ENCODE measurements around the gene ZBED5. TPM values are rescaled to one million over a fixed set of nuclear protein-coding genes. Genes with fewer than 3 reads are reported as not detected.
A peak's percentile ranks its signal among the peaks of the same experiment; 100 is the strongest.
"Not testable (repeated sequence)": the region's sequence is repeated elsewhere in the genome, so short reads cannot be mapped to it uniquely, and the experiment has no call there.

ZBED5 gene
- total RNA-seq, 2 experiments from 2014 or later: 69.7 to 72.0 TPM

GRCh38 chr11:10892250-10892649 lies 34.4 kb upstream of the ZBED5 start:
- Mint-ChIP-seq H3K27ac (no peak overlapping the region), H3K9me3 (peaks cover 9% of the 10 kb centered on the region), H3K4me3 (no peak overlapping the region), H3K4me1 (no peaks in the 10 kb centered on the region), H3K36me3 (no peaks in the 10 kb centered on the region), H3K27me3 (peaks cover 4% of the 10 kb centered on the region)
- POLR2A ChIA-PET: no interaction called here
- no peak for ATAC-seq (ENCODE audit: low read depth)
- no peak for DNase-seq

GRCh38 chr11:10891151-10891720 lies 33.4 kb upstream of the ZBED5 start:
- peaks cover 9% of the 10 kb centered on the region for H3K9me3 Mint-ChIP-seq
- no peak for DNase-seq
- POLR2A ChIA-PET: no interaction called here
- H3K36me3 Mint-ChIP-seq: no peaks in the 10 kb centered on the region
- peaks cover 6% of the 10 kb centered on the region for H3K27me3 Mint-ChIP-seq
- no peak for ATAC-seq (ENCODE audit: low read depth)
- no peaks in the 10 kb centered on the region for H3K4me1 Mint-ChIP-seq
- H3K4me3 Mint-ChIP-seq: no peak overlapping the region
- H3K27ac Mint-ChIP-seq: no peak overlapping the region

DNA sequence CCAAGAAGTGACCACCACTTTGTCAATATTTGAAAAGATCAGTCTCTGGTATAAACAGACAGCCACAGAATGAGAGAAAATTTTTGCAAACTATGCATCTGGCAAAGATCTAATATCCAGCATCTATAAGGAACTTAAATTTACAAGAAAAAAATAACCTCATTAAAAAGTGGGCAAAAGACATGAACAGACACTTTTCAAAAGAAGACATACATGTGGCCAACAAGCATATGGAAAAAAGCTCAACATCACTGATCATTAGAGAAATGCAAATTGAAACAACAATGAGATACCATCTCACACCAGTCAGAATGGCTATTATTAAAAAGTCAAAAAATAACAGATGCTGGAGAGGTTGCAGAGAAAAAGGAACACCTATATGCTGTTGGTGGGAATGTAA lies 32.2 kb upstream of the ZBED5 start:
- H3K27me3 Mint-ChIP-seq; H3K27ac Mint-ChIP-seq; H3K4me1 Mint-ChIP-seq; H3K36me3 Mint-ChIP-seq; H3K4me3 Mint-ChIP-seq; POLR2A ChIA-PET; DNase-seq; H3K9me3 Mint-ChIP-seq; ATAC-seq (ENCODE audit: low read depth): not testable (repeated sequence)

- ATAC-seq (ENCODE audit: low read depth): no peak
- POLR2A ChIA-PET: interaction anchor here (1.4 kb wide), 1 partner anchor 78 kb away, joined by 4 read pairs; the partner anchor contains the start of gene EIF4G2
- peaks cover 1% of the 10 kb centered on the region for H3K36me3 Mint-ChIP-seq
Measured at GRCh38 chr11:10887307-10887706, 29.5 kb upstream of the ZBED5 start.

DNA sequence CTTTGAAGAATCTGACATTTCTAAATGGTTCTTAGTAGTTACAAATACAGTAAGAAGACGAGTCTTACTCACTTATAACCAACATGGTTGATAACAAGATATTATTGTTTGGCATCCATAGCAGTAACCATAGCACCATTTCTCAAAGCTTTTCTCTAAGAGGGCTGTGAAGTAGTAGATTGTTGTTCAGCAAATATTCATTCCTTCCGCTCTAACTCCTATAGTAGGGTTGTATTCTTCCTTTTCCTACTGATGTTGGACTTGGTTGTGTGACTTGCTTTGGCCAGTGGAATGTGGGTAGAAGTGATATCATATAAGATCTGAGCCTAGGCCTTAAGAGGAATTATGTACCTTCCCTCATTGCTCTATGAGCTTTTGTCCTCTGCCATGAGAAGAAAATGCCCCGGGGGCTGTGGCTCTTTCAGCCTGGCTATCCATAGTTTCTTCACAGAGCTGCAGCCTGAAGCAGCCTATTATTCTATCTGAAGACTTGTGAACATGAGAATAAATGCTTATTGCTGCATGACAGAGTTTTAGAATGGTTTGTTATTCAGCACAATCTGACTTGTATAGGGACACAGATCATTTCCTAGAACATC lies 28.9 kb upstream of the ZBED5 start:
- H3K27ac Mint-ChIP-seq: no peak overlapping the region
- H3K9me3 Mint-ChIP-seq: peaks cover 9% of the 10 kb centered on the region
- peaks cover 1% of the 10 kb centered on the region for H3K36me3 Mint-ChIP-seq
- DNase-seq (no peak), ATAC-seq (ENCODE audit: low read depth) (no peak)
- H3K27me3 Mint-ChIP-seq: peaks cover 6% of the 10 kb centered on the region
- H3K4me1 Mint-ChIP-seq: no peaks in the 10 kb centered on the region
- no peak overlapping the region for H3K4me3 Mint-ChIP-seq
- POLR2A ChIA-PET: interaction anchor here (1.4 kb wide), 1 partner anchor 78 kb away, joined by 4 read pairs; the partner anchor contains the start of gene EIF4G2

More at GRCh38 chr11:10887307-10887706, 29.5 kb upstream of the ZBED5 start:
- Mint-ChIP-seq H3K27me3 (peaks cover 6% of the 10 kb centered on the region), H3K4me3 (no peak overlapping the region), H3K27ac (no peak overlapping the region), H3K9me3 (peaks cover 9% of the 10 kb centered on the region), H3K4me1 (no peaks in the 10 kb centered on the region)
- DNase-seq: no peak

GRCh38 chr11:10885703-10886363 lies 28.0 kb upstream of the ZBED5 start:
- Mint-ChIP-seq H3K4me3 (no peak overlapping the region), H3K36me3 (peaks cover 5% of the 10 kb centered on the region), H3K27ac (no peak overlapping the region), H3K9me3 (peaks cover 10% of the 10 kb centered on the region), H3K27me3 (peaks cover 6% of the 10 kb centered on the region), H3K4me1 (no peaks in the 10 kb centered on the region)
- DNase-seq (no peak), ATAC-seq (ENCODE audit: low read depth) (no peak)
- POLR2A ChIA-PET: interaction anchor here (1.4 kb wide), 1 partner anchor 77 kb away, joined by 4 read pairs; the partner anchor contains the start of gene EIF4G2

- ATAC-seq (ENCODE audit: low read depth); H3K9me3 Mint-ChIP-seq; H3K27ac Mint-ChIP-seq; DNase-seq; H3K36me3 Mint-ChIP-seq; POLR2A ChIA-PET; H3K4me1 Mint-ChIP-seq; H3K27me3 Mint-ChIP-seq; H3K4me3 Mint-ChIP-seq: not testable (repeated sequence)
Measured at GRCh38 chr11:10884292-10884691, 26.4 kb upstream of the ZBED5 start.

DNA sequence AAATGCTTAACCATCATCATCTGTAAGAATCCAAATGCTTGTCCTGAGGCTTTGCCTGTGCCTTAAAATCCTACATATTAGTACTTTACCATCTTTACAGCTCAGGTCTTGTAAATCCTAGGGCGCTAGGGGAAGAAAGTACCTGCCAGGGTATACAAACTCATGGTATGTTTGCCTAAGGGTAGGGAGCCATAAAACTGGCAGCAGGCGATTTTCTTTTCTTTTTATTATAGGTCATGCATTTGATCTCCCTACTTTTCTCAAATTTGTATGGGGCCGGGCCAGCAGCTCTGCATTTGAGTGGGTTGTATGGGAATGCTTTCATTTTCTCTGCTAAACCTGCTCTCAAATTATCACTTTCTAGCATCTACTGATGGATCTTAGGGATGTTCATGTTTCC lies 24.0 kb upstream of the ZBED5 start:
- ATAC-seq (ENCODE audit: low read depth) (no peak), DNase-seq (no peak)
- Mint-ChIP-seq H3K27me3 (no peaks in the 10 kb centered on the region), H3K36me3 (peaks cover 8% of the 10 kb centered on the region), H3K9me3 (peaks cover 3% of the 10 kb centered on the region), H3K4me3 (no peak overlapping the region), H3K27ac (no peak overlapping the region), H3K4me1 (peaks cover 5% of the 10 kb centered on the region)
- POLR2A ChIA-PET: interaction anchor here (1.3 kb wide), 1 partner anchor 72 kb away, joined by 3 read pairs; no protein-coding TSS in a partner anchor

DNA sequence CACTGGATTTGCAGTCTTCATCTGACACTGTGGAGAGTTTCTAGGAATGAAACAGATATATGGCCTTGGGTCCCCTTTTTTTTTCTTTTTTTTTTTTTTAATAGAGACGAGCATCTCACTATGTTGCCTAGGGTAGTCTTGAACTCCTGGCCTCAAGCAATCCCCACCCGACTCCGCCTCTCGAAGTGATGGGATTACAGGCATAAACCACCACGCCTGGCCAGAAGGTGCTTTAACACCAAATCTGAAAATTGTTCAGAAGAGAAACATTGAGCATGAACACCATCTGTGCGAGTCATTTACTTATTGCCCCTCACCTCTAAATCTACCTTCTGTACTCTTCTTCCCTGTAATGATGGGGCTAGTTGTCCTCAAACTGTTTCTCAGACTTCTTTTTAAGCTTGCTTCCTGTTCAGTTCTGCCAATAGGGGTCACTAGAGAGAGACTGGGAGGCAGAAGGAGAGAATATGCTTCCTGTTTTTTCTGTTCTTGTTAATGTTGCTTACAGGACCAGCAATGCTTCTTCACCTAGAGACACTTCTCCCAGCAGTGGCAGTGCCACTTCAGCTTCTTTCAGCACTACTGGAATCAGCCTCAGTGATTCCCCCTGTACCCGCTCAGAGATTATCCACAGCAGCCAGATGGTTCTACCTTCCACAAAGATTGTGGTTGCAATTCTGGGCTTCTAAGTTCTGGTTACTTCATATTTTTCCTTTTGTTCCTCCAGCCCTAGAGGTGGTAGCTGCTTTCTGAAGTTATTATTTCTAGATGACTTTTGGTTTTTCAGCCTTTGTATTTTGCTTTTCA lies 20.8 kb upstream of the ZBED5 start:
- Mint-ChIP-seq H3K4me1 (peaks cover 5% of the 10 kb centered on the region), H3K27me3 (no peaks in the 10 kb centered on the region), H3K27ac (no peak overlapping the region), H3K36me3 (peaks cover 11% of the 10 kb centered on the region), H3K4me3 (no peak overlapping the region), H3K9me3 (peaks cover 5% of the 10 kb centered on the region)
- ATAC-seq (ENCODE audit: low read depth) (peak; percentile 50), DNase-seq (no peak)
- POLR2A ChIA-PET: interaction anchor here (1.2 kb wide), 1 partner anchor 70 kb away, joined by 6 read pairs; the partner anchor contains the start of gene EIF4G2

DNA sequence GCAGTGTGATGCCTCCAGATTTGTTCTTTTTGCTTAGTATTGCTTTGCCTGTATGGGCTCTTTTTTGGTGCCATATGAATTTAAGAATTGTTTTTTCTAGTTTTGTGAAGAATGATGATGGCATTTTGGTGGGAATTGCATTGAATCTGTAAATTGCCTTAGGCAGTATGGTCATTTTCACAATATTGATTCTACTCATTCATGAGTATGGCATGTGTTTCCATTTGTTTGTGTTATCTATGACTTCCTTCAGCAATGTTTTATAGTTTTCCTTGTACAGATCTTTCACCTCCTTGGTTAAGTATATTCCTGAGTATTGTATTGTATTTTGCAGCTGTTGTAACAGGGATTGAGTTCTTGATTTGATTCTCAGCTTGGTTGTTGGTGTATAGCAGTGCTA lies 18.3 kb upstream of the ZBED5 start:
- Mint-ChIP-seq H3K4me3 (no peak overlapping the region), H3K36me3 (peaks cover 24% of the 10 kb centered on the region), H3K27ac (no peak overlapping the region), H3K9me3 (peaks cover 9% of the 10 kb centered on the region), H3K4me1 (peaks cover 5% of the 10 kb centered on the region), H3K27me3 (no peaks in the 10 kb centered on the region)
- POLR2A ChIA-PET: interaction anchor here (1.8 kb wide), 1 partner anchor 67 kb away, joined by 4 read pairs; the partner anchor contains the start of gene EIF4G2
- no peak for ATAC-seq (ENCODE audit: low read depth)
- no peak for DNase-seq

GRCh38 chr11:10875430-10876021 lies 17.7 kb upstream of the ZBED5 start:
- peaks cover 8% of the 10 kb centered on the region for H3K9me3 Mint-ChIP-seq
- no peaks in the 10 kb centered on the region for H3K27me3 Mint-ChIP-seq
- H3K36me3 Mint-ChIP-seq: peaks cover 24% of the 10 kb centered on the region
- POLR2A ChIA-PET: interaction anchor here (0.6 to 1.8 kb wide), 2 partner anchors 40 to 66 kb away, joined by 4 to 6 read pairs; partner anchors contain the start of gene EIF4G2
- peaks cover 5% of the 10 kb centered on the region for H3K4me1 Mint-ChIP-seq
- no peak for DNase-seq
- H3K27ac Mint-ChIP-seq: no peak overlapping the region
- no peak for ATAC-seq (ENCODE audit: low read depth)
- H3K4me3 Mint-ChIP-seq: no peak overlapping the region

- H3K36me3 Mint-ChIP-seq: peaks cover 21% of the 10 kb centered on the region
Measured at GRCh38 chr11:10872097-10872496, 14.2 kb upstream of the ZBED5 start.

DNA sequence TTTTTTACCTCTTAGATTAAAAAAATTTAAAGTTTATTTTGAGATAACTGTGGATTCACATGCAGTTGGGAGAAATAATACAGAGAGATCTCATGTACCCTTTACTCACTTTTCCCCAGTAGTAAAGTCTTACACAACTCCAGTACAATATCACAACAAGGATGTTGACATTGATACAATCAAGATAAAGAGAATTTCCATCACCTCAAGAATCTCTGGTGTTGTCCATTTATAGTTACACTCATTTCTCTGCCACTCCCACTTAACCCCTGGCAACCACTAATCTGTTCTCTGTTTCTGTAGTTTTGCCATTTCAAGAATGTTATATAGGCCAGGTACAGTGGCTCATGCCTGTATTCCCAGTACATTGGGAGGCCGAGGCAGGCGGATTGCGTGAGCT lies 10.5 kb upstream of the ZBED5 start:
- no peak overlapping the region for H3K27ac Mint-ChIP-seq
- H3K36me3 Mint-ChIP-seq: peaks cover 21% of the 10 kb centered on the region
- H3K27me3 Mint-ChIP-seq: no peaks in the 10 kb centered on the region
- no peak for DNase-seq
- ATAC-seq (ENCODE audit: low read depth): no peak
- peaks cover 7% of the 10 kb centered on the region for H3K9me3 Mint-ChIP-seq
- POLR2A ChIA-PET: no interaction called here
- peaks cover 7% of the 10 kb centered on the region for H3K4me1 Mint-ChIP-seq
- no peak overlapping the region for H3K4me3 Mint-ChIP-seq

More at GRCh38 chr11:10872097-10872496, 14.2 kb upstream of the ZBED5 start:
- no peak for ATAC-seq (ENCODE audit: low read depth)
- Mint-ChIP-seq H3K27me3 (no peaks in the 10 kb centered on the region), H3K4me3 (no peak overlapping the region), H3K9me3 (peaks cover 8% of the 10 kb centered on the region), H3K4me1 (no peaks in the 10 kb centered on the region), H3K27ac (no peak overlapping the region)
- POLR2A ChIA-PET: no interaction called here
- DNase-seq: no peak
